Activated CD8-positive, alpha-beta memory T cell treated with anti-CD3 and anti-CD28 coated beads, Interleukin-2, amount 50 U/mL, for 1 hour (primary cell): Measurements from ENCODE around the gene VSIG10L.

ENCODE experiments used
- DNase-seq: peaks from one replicate; pipeline ENCODE4 v3.0.0-alpha.2; 2020; ENCODE audit errors: extremely low read depth

VSIG10L gene

DNA sequence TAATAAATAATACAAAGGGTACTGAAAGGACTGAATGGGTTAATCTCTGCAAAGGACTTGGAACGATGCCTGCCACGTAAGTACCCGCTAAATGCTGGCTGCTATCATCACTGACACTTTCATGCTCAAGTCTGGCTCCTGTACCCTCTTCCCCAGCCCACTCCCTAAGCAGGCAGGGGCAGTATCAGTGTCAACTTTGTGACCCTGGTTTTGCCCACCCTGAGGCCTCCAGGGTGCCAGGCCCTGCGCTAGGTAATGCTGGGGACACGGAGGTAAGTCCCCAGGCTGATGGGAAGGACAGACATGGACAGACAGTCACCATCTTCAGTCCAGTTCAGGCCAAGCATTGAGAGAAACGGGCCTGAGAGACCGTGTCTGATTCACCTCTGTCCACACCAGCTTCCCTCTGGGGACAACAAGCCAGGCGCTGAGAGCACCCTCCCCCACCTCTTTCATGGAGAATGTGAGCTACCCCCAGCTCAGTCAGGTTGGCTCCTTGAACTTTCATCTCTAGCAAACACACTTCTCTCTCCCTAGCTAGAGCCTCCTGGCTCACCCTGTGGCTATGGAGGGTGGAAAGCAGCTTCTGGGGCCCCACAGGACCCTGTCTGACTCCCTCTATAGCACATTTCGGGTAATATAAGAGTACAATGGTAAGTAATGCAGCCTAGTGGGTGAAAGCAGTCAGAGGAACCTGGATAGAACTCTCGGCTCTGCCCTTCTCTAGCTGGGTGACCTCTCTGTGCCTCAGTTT, 23.4 kb upstream of the VSIG10L start:
- DNase-seq = no peak

DNA sequence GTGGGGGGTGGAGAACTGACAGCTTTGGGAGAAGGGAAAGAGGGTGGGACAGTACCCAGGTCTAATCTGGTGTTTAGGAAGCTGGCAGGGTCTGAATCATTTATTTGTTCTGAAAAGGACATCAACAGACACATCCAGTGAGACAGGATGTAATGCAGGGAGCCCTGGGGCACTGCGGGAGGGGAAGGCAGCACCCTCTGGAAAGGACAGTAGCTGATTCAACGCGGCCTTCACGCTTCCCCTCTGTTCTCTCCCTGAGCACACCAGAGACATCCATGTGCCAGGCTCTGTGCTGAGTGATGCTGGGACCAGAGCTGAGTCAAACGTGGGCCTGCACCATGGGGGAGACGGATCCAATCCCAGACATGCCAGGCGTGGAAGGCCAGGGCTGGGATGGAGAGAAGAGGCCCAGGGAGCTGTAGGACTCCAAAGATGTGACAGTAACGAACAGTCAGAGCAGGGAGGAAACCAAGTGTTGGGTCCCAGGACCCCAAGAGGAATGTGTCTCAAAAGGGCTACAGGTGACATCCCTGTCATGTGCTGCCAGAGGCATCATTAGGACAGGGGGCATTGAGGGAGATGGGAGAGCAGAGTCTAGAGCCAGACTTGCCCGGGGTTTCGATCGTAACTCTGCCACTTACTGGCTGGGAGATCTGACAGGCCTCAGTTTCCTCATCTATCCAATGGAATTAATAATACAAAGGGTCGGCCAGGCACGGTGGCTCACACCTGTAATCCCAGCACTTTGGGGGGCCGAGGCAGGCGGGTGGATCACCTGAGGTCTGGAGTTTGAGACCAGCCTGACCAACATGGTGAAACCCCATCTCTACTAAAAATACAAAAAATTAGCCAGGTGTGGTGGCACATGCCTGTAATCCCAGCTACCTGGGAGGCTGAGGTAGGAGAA, 22.5 kb upstream of the VSIG10L start:
- no peak for DNase-seq

DNA sequence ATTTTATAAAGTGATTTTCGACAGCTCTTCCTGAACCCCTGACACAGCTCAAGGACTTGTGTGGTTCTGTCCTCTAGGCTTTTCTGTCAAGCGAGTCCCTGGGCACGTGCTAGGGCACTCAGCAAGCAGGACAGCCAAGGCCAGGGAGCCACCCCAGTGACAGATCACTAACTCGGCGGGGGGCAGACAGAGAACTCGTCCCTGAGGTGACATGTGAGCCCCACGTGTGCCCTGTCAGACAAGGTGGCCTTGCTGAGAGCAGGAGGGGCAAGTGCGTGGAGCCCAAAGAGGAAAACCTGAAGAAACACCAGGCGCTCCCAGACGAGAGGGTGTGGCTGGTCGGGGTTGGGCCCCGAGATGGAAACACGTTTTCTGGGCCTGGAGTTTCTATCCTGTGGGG, 19.3 kb upstream of the VSIG10L start:
- no peak for DNase-seq

DNA sequence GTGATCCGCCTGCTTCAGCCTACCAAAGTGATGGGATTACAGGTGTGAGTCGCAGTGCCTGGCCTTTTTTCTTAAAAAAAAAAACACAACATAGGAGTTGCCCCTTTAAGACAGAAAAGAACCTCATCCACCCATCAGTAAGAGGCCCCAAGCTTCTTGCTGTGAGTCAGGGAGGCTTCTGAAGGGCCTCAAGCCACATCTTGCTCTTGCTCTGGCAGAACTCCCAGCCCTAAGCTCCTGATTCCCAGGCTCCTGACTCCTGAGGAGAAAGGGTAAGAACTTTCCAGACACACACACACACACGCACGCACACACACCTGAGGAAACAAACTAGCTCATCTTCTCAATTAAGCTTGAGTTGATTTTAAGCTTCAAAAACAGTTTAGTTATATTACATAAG, 17.4 kb upstream of the VSIG10L start:
- no peak for DNase-seq

DNA sequence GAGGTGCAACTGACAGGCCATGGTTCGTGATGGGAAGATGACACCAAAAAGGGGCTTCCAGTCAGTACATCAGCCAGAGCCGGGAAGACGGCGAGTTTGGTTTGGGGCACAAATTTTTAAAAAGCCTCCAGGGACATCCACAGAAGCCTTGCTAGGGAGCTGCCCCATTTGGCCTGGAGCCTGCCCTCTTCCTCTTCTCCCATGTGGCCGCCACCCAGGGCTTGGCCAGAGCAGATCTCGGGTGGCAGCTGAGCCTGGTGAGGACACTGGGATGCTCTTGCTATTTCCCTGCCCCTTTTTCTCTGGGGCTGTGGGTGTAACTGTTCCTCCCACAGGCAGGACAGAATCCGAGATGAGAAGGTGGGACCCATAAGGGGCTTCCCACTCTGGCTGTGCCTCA, 16.0 kb upstream of the VSIG10L start:
- no peak for DNase-seq

DNA sequence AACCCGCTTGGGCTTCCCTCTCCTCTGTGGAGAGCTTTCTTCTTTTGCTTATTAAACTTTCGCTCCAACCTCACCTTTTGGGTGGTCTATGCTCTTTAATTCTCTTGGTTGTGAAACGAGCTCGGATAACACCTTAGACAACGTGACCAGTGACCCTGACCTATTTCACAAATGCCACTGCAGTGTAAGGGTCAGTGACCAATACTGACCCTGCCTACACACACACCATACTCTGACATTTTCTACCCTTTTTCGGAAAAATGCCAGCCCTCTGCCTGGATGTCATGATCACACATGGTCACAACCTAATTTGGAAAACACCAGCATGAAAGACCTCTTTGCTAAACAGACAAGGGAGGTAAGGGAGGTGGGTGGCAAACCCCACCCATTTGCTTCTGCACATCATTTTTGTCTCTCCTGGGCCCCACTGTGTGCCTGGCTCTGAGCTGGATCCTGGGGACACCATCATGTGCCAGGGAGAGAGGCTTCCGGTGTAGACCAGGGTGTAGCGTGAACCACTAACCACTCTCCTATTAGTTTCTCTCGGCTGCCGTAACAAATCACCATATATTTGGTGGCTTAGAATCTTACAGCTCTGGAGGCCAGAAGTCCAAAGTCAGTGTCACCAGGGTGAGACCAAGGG, 14.3 kb upstream of the VSIG10L start:
- DNase-seq = no peak

DNA sequence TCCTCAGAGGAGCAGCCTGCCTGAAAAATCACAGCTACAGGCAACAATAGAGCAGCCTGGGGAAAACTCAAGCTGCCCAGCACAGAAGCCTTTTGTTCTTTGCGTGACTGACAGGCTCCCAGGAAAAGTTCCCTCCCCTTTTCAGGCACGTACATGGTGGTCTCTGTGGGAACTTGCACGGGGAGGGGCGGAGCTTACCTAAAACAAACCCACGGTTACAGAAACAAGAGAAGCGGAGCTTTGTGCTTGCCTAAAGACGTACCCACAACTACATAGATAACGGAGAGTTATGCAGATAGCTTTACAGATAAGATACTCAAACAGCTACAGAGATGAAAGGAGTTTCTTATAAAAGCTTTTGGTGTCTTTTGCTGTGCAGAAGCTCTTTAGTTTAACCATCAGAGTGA, 12.8 kb upstream of the VSIG10L start:
- DNase-seq = no peak

DNA sequence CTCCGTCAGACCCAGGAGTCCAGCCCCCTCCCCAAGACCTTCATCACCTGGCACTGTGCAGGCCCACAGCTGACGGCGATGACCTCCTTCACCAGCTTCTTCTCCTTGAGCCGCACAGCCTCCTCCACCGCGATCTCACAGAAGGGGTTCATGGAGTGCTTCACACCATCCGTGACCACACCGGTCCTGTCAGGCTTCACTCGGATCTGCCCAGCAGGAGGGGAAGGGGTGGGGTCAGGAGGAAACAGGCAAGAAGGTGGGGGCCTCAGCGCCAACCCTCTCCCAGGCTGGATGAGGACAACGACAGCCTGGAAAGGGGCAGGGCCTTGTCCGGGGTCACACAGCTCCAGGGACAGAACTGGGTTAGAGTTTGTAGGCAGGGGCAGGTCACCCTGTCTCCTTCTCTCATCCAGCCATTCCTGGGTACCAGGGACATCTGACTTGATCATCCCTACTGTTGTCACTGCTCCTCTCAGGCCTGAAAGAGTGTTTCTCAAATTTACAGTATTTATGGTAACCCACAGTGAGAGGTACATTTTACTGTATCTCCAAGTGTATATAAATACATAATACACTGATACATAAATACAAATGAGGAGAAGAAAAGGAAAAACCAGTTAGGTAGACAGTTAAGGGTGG, 12.3 kb upstream of the VSIG10L start:
- DNase-seq = no peak

DNA sequence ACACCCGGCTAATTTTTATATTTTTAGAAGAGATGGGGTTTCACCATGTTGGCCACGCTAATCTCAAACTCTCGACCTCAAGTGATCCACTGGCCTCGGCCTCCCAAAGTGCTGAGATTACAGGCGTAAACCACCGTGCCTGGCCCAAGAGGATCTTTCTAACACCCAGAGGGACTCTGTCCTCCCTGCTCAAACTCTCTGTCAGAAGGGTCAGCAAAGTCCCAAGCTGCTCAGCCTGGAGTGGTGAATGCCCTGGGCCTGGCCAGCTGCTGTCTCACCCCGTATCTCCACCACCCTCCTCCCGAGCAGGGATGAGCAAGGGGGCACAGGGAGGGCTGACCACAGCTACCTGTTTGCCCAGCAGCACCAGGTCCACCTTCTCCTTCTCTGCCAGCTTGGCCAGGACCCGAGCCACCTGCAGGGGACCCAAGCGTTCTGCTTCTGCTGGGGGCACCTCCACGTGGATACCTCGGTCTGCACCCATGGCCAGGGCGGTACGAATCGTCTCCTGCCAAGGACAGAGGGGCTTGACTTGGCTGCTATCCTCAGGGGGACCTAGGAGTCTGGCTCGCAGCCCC, 10.9 kb upstream of the VSIG10L start:
- DNase-seq = no peak

DNA sequence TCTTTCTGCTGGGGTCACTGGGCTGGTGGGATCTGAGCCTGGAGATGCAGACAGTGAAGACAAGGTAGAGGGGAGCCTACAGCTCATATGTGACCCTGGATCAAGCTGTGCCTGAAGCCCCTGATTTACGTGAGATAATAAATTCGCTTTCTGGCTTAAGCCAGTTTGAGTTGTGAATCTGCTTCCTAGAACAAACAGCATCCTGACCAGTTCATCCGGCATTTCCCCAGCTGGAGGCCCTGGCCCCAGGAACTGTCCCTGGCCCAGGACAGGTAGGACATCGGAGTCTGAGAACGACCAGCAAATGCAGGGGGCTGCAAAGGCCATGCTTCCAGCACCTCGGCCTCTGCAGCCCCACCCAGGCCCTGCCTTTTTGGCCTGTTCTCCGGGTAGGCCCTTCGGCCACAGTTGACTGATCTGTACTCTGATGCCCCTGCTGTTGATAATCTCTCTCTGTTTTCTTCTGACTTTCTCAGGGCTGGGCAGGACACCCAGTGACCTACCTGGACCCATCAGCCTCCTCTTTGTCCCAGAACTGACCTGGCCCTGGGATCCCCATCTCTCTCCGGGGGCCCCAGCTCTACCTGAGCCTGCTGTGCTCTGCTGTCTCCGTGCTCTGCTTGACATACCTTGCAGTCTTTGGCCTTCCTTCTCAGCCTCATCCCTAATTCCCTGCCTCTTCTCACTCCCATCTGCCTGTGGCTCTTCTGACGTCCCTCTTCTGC, 9.5 kb upstream of the VSIG10L start:
- DNase-seq = no peak

DNA sequence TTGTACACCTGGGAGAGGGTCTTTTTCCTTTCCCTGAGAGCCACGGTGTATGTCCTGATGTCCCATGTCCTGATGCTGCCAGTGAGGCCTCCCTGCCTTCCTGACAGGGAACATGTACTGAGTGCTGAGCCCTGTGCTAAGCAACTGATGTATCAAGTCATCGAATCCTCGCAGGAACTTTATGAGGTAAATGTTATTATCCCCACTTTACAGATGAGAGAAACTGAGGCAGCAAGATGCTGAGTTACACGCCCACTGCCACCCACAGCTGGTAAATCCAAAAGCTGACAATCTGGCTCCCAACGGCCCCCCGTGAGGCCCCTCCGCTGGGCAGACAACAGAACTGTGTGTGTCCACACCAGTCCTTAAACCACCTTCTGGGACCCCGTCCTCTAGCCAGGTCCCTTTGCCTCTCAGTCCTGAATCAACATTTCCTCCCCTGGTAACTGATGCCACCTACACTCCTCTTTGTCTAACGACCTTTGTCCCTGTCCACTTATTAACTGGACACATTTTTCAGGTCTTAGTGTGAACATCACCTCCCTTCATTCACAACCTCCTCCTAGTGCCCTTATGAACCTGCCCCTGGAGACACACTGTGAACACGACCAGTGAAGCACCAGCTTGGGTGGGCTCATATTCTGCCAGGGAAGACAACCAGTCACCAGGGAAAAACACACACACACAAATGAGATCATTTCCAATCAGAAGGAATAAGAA, 5.4 kb upstream of the VSIG10L start:
- DNase-seq = no peak

DNA sequence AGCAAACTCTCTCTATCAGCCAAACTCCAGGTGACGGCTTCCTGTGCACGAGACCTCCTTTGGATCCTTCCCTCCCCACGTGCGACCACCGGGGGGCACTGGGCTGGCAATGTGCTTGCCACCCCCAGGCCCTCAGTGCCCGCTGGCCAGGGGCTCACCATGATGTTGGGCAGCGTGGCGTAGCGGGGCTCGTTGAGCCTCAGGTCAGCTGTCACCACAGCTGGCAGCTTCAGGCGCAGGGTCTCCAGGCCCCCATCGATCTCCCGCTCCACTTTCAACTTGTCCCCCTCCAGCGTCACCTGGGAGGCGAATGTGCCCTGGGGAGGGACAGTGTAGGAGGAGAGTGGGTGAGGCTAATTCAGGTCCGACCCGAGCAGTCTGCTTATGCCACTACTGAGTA, 4.8 kb upstream of the VSIG10L start:
- no peak for DNase-seq

DNA sequence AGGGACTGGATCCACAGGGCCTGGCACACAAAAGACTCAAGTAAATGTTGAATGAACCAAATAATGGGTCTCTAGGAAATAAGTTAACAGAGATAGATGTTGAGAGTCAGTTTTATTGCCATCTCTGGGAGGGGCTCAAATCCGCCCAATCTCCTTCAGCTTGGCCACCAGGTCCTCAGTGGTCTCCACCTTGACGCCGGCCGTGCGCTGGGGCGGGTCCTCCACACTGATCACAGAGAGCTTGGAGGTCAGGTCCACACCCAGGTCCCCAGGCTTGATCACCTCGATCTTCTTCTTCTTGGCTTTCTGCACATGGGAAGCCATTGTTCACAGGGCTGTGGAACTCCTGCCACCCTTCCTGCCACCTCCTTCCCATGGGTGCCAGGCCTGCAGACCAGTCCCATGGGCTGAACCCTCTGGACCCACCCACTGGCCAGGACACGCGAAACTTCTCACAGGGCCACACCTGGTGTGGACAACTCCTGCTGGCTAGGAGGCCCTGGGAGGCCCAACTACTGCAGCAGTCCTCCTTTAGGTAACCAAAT, 3.2 kb upstream of the VSIG10L start:
- no peak for DNase-seq

DNA sequence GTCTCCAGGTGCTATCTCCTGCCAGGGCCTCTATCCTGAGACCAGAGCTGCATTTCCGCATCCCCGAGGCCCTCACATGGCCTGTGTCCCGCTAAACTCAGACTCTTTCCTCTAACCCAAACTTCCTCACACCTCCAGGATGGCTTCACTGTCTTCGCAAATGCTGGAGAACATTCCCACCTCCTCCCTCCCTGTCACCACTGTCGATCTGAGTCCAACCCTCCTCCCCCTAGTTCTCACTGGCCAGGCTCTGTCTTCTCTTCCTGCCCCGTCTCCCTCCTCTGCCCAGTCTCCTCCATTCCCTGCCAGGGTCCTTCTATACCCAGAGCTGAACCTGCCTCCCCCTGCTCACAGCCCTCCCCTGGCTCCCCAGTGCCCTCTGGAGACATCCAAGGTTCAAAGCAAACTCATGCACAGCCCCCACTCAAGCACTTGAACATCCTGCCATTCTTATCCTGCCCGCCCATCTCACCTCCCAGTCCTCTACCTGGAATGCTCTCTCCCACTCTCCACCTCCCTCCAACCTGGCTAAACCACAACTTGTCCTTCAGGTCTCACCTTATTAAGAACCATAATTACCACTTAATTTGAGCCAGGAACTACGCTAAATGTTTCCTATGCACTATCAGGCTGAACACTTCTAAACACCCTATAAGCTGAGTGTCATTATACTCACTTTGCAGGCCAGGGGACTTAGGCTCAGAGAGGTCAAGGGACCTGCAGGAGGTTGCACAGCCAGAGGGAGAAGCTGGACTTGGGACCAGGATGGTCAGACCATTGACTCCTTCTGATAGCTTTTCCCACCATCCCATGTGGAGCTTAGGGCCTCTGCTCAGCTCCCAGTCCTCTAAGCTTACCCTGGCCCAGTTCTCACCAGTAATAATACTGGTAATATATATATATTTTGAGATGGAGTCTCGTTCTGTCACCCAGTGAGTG, 961 bp upstream of the VSIG10L start:
- DNase-seq = no peak

DNA sequence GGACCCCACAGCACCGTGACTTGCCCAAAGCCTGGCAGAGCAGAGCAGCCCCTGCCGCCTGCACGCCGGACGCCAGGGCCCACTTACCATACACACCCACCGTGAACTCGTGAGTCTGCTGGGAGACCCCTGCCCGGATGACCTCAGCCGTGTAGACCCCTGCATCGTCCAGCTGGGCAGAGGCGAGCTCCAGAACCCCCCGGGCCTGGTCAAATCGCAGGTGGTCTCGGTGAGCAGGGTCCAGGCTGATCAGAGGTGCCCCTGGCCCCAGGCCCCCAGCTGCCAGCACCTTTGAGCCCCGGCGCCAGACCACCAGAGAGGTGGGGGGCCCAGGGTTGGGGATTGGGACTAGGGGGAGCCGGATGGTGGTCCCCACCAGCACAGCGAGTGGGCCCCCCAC, 873 bp downstream of the VSIG10L start:
- DNase-seq = no peak

DNA sequence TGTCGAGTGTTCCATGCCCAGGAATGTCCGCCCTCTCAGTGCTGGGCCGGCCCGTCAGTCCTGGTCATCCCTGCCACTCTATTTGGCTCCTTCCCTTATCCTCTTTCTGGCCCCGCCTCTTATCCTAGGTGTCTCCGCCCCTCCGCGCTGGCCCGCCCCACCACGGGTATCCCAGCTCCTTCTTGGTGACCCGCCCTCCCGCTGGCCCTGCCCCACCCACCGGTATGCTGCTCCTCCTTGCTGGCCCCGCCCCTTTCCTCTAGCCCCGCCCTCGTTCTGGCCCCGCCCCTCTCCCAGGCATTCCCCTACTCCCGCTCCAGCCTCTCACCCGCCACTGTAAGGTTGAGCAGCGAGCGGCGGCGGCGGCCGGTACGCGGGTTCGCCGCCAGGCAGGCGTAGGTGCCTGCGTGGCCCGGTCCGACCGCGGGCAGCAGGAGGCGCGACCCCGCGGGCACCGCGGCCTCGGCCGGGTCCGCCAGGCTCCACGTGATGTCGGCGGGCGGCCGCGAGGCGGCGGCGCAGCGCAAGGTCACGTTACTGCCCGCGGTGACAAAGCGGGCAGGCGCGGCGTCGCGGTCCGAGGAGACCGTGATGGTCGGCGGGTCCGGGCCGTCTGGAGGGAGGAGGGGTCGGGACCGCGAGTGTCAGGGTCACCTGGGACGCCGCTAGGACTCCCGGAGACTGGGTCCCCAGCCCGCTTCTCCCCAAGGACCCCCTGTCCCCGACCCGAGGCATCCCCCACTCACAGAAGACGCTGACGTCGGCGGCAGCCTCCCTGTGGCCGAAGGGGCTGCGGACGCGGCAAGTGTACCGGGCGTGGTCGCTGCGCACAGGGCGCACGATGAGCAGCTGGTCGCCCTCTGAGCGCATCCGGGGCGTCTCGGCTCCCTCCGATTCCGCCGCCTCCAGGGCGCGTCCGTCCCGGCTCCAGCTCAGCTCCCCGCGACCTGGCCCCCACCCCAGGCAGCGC, 2.0 kb downstream of the VSIG10L start:
- DNase-seq = peak; percentile 52

DNA sequence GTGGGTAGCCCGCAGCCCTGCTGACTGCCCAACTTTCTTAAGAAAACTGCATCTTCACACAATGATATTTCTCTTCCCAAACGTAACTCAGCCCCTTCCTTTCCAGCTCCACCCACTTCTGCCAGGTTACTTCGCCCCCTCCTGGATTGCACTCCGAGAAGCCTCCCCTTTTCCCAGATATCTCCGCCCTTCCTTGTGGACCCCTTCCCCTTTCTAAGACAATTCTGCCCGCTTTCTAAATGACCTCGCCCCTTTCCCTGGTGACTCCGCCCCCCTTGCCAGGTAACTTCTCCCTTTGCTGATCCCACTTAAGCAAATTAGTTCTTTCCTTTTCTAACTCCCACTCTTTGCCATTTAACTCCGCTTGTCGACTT, 2.6 kb downstream of the VSIG10L start:
- no peak for DNase-seq
